ENCODE measurements around the gene ADORA1.
A peak's percentile ranks its signal among the peaks of the same experiment; 100 is the strongest.

ADORA1 gene

DNA sequence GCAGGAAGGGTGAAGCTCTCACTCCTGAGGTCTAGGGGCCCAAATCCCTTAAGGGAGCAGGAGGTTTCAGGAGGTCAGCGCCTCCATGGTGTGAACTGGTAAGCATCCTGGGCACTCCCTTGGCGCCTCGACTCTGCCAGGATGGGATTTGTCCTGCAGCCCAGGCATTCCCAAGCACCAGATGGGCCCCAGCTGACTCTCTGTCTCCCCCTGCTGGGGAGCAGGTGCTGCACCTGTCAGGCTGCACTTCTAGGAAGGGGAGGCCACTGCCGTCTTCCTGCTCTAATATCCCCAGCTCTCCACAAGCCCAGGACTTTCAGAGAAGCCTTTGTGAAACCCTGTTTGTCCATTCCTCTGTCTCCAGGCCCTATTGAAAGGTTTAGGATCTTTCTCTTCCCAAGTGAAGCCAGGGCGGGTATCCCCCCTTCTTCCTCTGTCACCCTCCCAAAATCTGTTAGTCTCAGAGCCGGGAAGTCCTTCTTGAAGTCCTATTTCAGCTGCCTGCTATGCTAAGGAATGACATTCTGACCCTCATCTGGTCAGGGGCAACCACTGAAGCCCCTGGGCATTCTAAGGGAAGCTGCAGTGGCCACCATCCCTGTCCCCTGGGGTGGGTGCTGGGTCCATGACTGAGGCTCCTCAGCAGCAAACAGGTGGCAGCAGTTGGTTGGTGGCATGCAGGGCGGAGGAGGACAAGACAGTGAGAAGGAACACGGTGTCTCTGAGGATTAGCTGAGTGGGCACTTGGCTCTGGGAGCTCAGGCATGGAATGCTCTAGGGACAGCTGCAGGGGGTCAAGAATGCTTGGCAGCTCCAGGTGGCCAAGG is 44.9 kb downstream of the ADORA1 start (continued):
- no peak for TF ChIP-seq ZNF214 (tag by site-specific recombination; IDR thresholded peaks at IDR 0.05; ENCODE audit: borderline replicate concordance)
- TF ChIP-seq ZNF76 (tag by site-specific recombination; IDR thresholded peaks at IDR 0.05; ENCODE audit: borderline replicate concordance, low read depth), result no peak
- no peak for TF ChIP-seq ZNF473 (tag by site-specific recombination; IDR thresholded peaks at IDR 0.05)
- no peak for TF ChIP-seq ZNF133 (tag by site-specific recombination; IDR thresholded peaks at IDR 0.05)
- no peak for TF ChIP-seq ZNF521 (tag by site-specific recombination; IDR thresholded peaks at IDR 0.05)
- no peak for TF ChIP-seq ZBTB8A (tag by site-specific recombination; IDR thresholded peaks at IDR 0.05)
- no peak for TF ChIP-seq ZNF658 (tag by site-specific recombination; IDR thresholded peaks at IDR 0.05)
- TF ChIP-seq ZNF596 (tag by site-specific recombination; IDR thresholded peaks at IDR 0.05), result no peak
- peak; percentile 44; the same call in 1 of the 2 replicates for TF ChIP-seq SCRT1 (tag by site-specific recombination; IDR thresholded peaks at IDR 0.05; ENCODE audit: borderline replicate concordance)
- no peak for TF ChIP-seq HOXA7 (CRISPR knock-in tag; IDR thresholded peaks at IDR 0.05; ENCODE audit: borderline replicate concordance)
- no peak for TF ChIP-seq ZBTB17 (tag by site-specific recombination; IDR thresholded peaks at IDR 0.05)
- no peak for TF ChIP-seq ZBTB20 (tag by site-specific recombination; IDR thresholded peaks at IDR 0.05)
- 0 out of 2 replicates have a peak, but pooled peaks have one; percentile 41 for TF ChIP-seq SCRT2 (tag by site-specific recombination; IDR thresholded peaks at IDR 0.05)
- no peak for TF ChIP-seq GFI1B (tag by site-specific recombination; IDR thresholded peaks at IDR 0.05)
- no peak for TF ChIP-seq ZNF670 (tag by site-specific recombination; IDR thresholded peaks at IDR 0.05; ENCODE audit: low read depth)
- TF ChIP-seq, protein P1, sequence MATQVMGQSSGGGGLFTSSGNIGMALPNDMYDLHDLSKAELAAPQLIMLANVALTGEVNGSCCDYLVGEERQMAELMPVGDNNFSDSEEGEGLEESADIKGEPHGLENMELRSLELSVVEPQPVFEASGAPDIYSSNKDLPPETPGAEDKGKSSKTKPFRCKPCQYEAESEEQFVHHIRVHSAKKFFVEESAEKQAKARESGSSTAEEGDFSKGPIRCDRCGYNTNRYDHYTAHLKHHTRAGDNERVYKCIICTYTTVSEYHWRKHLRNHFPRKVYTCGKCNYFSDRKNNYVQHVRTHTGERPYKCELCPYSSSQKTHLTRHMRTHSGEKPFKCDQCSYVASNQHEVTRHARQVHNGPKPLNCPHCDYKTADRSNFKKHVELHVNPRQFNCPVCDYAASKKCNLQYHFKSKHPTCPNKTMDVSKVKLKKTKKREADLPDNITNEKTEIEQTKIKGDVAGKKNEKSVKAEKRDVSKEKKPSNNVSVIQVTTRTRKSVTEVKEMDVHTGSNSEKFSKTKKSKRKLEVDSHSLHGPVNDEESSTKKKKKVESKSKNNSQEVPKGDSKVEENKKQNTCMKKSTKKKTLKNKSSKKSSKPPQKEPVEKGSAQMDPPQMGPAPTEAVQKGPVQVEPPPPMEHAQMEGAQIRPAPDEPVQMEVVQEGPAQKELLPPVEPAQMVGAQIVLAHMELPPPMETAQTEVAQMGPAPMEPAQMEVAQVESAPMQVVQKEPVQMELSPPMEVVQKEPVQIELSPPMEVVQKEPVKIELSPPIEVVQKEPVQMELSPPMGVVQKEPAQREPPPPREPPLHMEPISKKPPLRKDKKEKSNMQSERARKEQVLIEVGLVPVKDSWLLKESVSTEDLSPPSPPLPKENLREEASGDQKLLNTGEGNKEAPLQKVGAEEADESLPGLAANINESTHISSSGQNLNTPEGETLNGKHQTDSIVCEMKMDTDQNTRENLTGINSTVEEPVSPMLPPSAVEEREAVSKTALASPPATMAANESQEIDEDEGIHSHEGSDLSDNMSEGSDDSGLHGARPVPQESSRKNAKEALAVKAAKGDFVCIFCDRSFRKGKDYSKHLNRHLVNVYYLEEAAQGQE (tag by site-specific recombination; IDR thresholded peaks at IDR 0.05), result no peak
- TF ChIP-seq GLIS1 (tag by site-specific recombination; IDR thresholded peaks at IDR 0.05), result peak; percentile 88
- peak; percentile 98 for TF ChIP-seq ZFP69B (tag by site-specific recombination; IDR thresholded peaks at IDR 0.05)
- TF ChIP-seq ZXDB (tag by site-specific recombination; IDR thresholded peaks at IDR 0.05), result no peak
- 0 out of 2 replicates have a peak, but pooled peaks have one; percentile 10 for TF ChIP-seq GLIS2 (tag by site-specific recombination; IDR thresholded peaks at IDR 0.05)
- TF ChIP-seq ZBTB44 (tag by site-specific recombination; IDR thresholded peaks at IDR 0.05), result no peak
- TF ChIP-seq, protein P2, sequence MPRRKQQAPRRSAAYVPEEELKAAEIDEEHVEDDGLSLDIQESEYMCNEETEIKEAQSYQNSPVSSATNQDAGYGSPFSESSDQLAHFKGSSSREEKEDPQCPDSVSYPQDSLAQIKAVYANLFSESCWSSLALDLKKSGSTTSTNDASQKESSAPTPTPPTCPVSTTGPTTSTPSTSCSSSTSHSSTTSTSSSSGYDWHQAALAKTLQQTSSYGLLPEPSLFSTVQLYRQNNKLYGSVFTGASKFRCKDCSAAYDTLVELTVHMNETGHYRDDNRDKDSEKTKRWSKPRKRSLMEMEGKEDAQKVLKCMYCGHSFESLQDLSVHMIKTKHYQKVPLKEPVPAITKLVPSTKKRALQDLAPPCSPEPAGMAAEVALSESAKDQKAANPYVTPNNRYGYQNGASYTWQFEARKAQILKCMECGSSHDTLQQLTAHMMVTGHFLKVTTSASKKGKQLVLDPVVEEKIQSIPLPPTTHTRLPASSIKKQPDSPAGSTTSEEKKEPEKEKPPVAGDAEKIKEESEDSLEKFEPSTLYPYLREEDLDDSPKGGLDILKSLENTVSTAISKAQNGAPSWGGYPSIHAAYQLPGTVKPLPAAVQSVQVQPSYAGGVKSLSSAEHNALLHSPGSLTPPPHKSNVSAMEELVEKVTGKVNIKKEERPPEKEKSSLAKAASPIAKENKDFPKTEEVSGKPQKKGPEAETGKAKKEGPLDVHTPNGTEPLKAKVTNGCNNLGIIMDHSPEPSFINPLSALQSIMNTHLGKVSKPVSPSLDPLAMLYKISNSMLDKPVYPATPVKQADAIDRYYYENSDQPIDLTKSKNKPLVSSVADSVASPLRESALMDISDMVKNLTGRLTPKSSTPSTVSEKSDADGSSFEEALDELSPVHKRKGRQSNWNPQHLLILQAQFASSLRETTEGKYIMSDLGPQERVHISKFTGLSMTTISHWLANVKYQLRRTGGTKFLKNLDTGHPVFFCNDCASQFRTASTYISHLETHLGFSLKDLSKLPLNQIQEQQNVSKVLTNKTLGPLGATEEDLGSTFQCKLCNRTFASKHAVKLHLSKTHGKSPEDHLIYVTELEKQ (tag by site-specific recombination; IDR thresholded peaks at IDR 0.05; ENCODE audit: borderline replicate concordance), result no peak
- TF ChIP-seq ZNF138 (tag by site-specific recombination; IDR thresholded peaks at IDR 0.05; ENCODE audit: borderline replicate concordance), result no peak
- no peak for TF ChIP-seq ZNF2 (tag by site-specific recombination; IDR thresholded peaks at IDR 0.05)
- TF ChIP-seq ZNF274 (IDR thresholded peaks at IDR 0.05; ENCODE audit: low read length), result no peak
- TF ChIP-seq ZNF274 (tag by site-specific recombination; IDR thresholded peaks at IDR 0.05; ENCODE audit: borderline replicate concordance), result no peak
- TF ChIP-seq ZNF610 (tag by site-specific recombination; IDR thresholded peaks at IDR 0.05; ENCODE audit: borderline replicate concordance), result no peak
- TF ChIP-seq ZNF155 (tag by site-specific recombination; IDR thresholded peaks at IDR 0.05), result no peak
- no peak for TF ChIP-seq ZNF391 (tag by site-specific recombination; IDR thresholded peaks at IDR 0.05; ENCODE audit: borderline replicate concordance, low read depth)
- no peak for TF ChIP-seq ZNF660 (tag by site-specific recombination; IDR thresholded peaks at IDR 0.05)
- no peak for TF ChIP-seq ZNF239 (tag by site-specific recombination; IDR thresholded peaks at IDR 0.05)
- TF ChIP-seq ZNF146 (tag by site-specific recombination; IDR thresholded peaks at IDR 0.05), result no peak
- no peak for TF ChIP-seq ZNF121 (tag by site-specific recombination; IDR thresholded peaks at IDR 0.05)
- no peak for TF ChIP-seq ZNF510 (tag by site-specific recombination; IDR thresholded peaks at IDR 0.05; ENCODE audit: insufficient replicate concordance)

Data from HEK293 (cell line).